ENCODE results near the gene ADCY6. TPM values are rescaled to one million over a fixed set of nuclear protein-coding genes. Genes with fewer than 3 reads are reported as not detected.

The ADCY6 gene
- total RNA-seq, 2 experiments from 2014 or later = not detected

- H3K27me3 Mint-ChIP-seq = peaks cover 3% of the 10 kb centered on the region
- H3K27ac Mint-ChIP-seq = no peak overlapping the region
- H3K4me3 Mint-ChIP-seq = no peak overlapping the region
- H3K36me3 Mint-ChIP-seq (ENCODE audit: low read depth) = no peaks in the 10 kb centered on the region
- H3K27me3 ChIP-seq (ENCODE audit: control insufficient read depth in 1 of 2, insufficient read depth in 2 of 2, low read length in 2 of 2) = peaks cover 0 to under 1% of the 10 kb centered on the region in 2 experiments
- DNase-seq (no peak), ATAC-seq (ENCODE audit: poor library complexity) (no peak)
- CTCF ChIA-PET = no interaction called here
- no peaks in the 10 kb centered on the region for H3K4me1 Mint-ChIP-seq (ENCODE audit: low read depth)
- POLR2A ChIA-PET = interaction anchor here (1.0 kb wide), 1 partner anchor 98 kb away, joined by 3 read pairs; the partner anchor contains the start of gene KANSL2
- no peaks in the 10 kb centered on the region for H3K9me3 Mint-ChIP-seq
- no peak overlapping the region for H3K4me3 ChIP-seq (ENCODE audit: low read length)
- no peak overlapping the region for H3K27ac ChIP-seq (ENCODE audit: low read depth in 1 of 2, low read length in 2 of 2)
- no peak for TF ChIP-seq CTCF (IDR thresholded peaks at IDR 0.05)
- no peaks in the 10 kb centered on the region for H3K4me1 ChIP-seq (ENCODE audit: insufficient read depth, low read length)
- intact Hi-C loops (cut with DNase I, micrococcal nuclease) = no loop called here
- H3K9me3 ChIP-seq (ENCODE audit: control insufficient read depth in 1 of 2, insufficient read depth in 1 of 2, low read length in 2 of 2) = peaks cover 0 to 8% of the 10 kb centered on the region in 2 experiments
- no peaks in the 10 kb centered on the region for H3K36me3 ChIP-seq (ENCODE audit: insufficient read depth, low read length)
Measured at GRCh38 chr12:48779869-48780268, 9.0 kb downstream of the ADCY6 start.

GRCh38 chr12:48777501-48778400, 11.1 kb downstream of the ADCY6 start:
- ATAC-seq (ENCODE audit: poor library complexity) = no peak
- Histone ChIP-seq H3K27me3 (ENCODE audit: control insufficient read depth in 1 of 2, insufficient read depth in 2 of 2, low read length in 2 of 2) (no peaks in the 10 kb centered on the region), H3K9me3 (ENCODE audit: control insufficient read depth in 1 of 2, insufficient read depth in 1 of 2, low read length in 2 of 2) (peaks cover 0 to 4% of the 10 kb centered on the region in 2 experiments), H3K4me3 (ENCODE audit: low read length) (no peak overlapping the region), H3K4me1 (ENCODE audit: insufficient read depth, low read length) (no peaks in the 10 kb centered on the region), H3K36me3 (ENCODE audit: insufficient read depth, low read length) (no peaks in the 10 kb centered on the region), H3K27ac (ENCODE audit: low read depth in 1 of 2, low read length in 2 of 2) (no peak overlapping the region)
- Mint-ChIP-seq H3K27ac (no peak overlapping the region), H3K36me3 (ENCODE audit: low read depth) (no peaks in the 10 kb centered on the region), H3K4me3 (no peak overlapping the region), H3K27me3 (no peaks in the 10 kb centered on the region), H3K4me1 (ENCODE audit: low read depth) (no peaks in the 10 kb centered on the region), H3K9me3 (no peaks in the 10 kb centered on the region)
- intact Hi-C loops (cut with DNase I, micrococcal nuclease) = no loop called here
- TF ChIP-seq CTCF (IDR thresholded peaks at IDR 0.05) = no peak
- ChIA-PET CTCF (no interaction called here), POLR2A (no interaction called here)
- DNase-seq = no peak

GRCh38 chr12:48776956-48777355, 11.9 kb downstream of the ADCY6 start:
- DNase-seq (no peak), ATAC-seq (ENCODE audit: poor library complexity) (no peak)
- TF ChIP-seq CTCF (IDR thresholded peaks at IDR 0.05) = no peak
- no peaks in the 10 kb centered on the region for H3K4me1 Mint-ChIP-seq (ENCODE audit: low read depth)
- H3K27me3 Mint-ChIP-seq = no peaks in the 10 kb centered on the region
- no peaks in the 10 kb centered on the region for H3K9me3 Mint-ChIP-seq
- Histone ChIP-seq H3K4me1 (ENCODE audit: insufficient read depth, low read length) (no peaks in the 10 kb centered on the region), H3K27me3 (ENCODE audit: control insufficient read depth in 1 of 2, insufficient read depth in 2 of 2, low read length in 2 of 2) (no peaks in the 10 kb centered on the region), H3K36me3 (ENCODE audit: insufficient read depth, low read length) (no peaks in the 10 kb centered on the region), H3K27ac (ENCODE audit: low read depth in 1 of 2, low read length in 2 of 2) (no peak overlapping the region), H3K9me3 (ENCODE audit: control insufficient read depth in 1 of 2, insufficient read depth in 1 of 2, low read length in 2 of 2) (peaks cover 0 to 4% of the 10 kb centered on the region in 2 experiments), H3K4me3 (ENCODE audit: low read length) (no peak overlapping the region)
- no peak overlapping the region for H3K27ac Mint-ChIP-seq
- no peaks in the 10 kb centered on the region for H3K36me3 Mint-ChIP-seq (ENCODE audit: low read depth)
- ChIA-PET POLR2A (no interaction called here), CTCF (no interaction called here)
- intact Hi-C loops (cut with DNase I, micrococcal nuclease) = no loop called here
- no peak overlapping the region for H3K4me3 Mint-ChIP-seq

All from CD4-positive, alpha-beta T cell (primary cell).